Stimulated activated CD8-positive, alpha-beta memory T cell treated with anti-CD3 and anti-CD28 coated beads, Interleukin-12 subunit alpha, Interleukin-12 subunit beta, amount 100 ng/mL, for 24 hours (primary cell): ENCODE measurements around the gene ZNF10.

Experiments
- DNase-seq: peaks from one replicate; pipeline ENCODE4 v3.0.0-alpha.2; 2020; ENCODE audit errors: extremely low read depth

The ZNF10 gene

GRCh38 chr12:133130038-133130807, at the start of gene ZNF10, which contains the start of gene ZNF891:
ZNF10 (plus strand) TSS chr12:133130627; CDS start chr12:133144493, 13,866 bp downstream.
ZNF891 (minus strand) TSS chr12:133130274; CDS start chr12:133121918, 8,356 bp downstream.
- peak; percentile 95 for DNase-seq

GRCh38 chr12:133081159-133081780, 49.2 kb upstream of the ZNF10 start:
- no peak for DNase-seq

GRCh38 chr12:133083345-133083744, 47.1 kb upstream of the ZNF10 start:
- DNase-seq = no peak

- DNase-seq = no peak
These were observed 24.8 kb upstream of the ZNF10 start for GRCh38 chr12:133105620-133106019.

- DNase-seq = no peak
These were observed 24.2 kb upstream of the ZNF10 start for GRCh38 chr12:133106253-133106652.

GRCh38 chr12:133107121-133107520, 23.3 kb upstream of the ZNF10 start:
- DNase-seq = no peak

- DNase-seq = no peak
These were observed 22.3 kb upstream of the ZNF10 start for GRCh38 chr12:133108150-133108549.

GRCh38 chr12:133120385-133121191, 9.8 kb upstream of the ZNF10 start:
- DNase-seq = no peak

GRCh38 chr12:133124674-133125073, 5.8 kb upstream of the ZNF10 start:
- DNase-seq = no peak

- no peak for DNase-seq
These were observed 924 bp upstream of the ZNF10 start for GRCh38 chr12:133129368-133130037.

- no peak for DNase-seq
These were observed 341 bp downstream of the ZNF10 start for GRCh38 chr12:133130808-133131128.

GRCh38 chr12:133135747-133136146, 5.3 kb downstream of the ZNF10 start:
- DNase-seq = no peak

GRCh38 chr12:133145981-133146380, 15.6 kb downstream of the ZNF10 start:
- DNase-seq = no peak

- DNase-seq = no peak
These were observed 25.8 kb downstream of the ZNF10 start for GRCh38 chr12:133156125-133156690.

- DNase-seq = no peak
These were observed 35.3 kb downstream of the ZNF10 start for GRCh38 chr12:133165776-133166175.

GRCh38 chr12:133172491-133172890, 42.1 kb downstream of the ZNF10 start:
- no peak for DNase-seq

GRCh38 chr12:133174901-133175300, 44.5 kb downstream of the ZNF10 start:
- no peak for DNase-seq

GRCh38 chr12:133180669-133181068, 50.2 kb downstream of the ZNF10 start:
- DNase-seq = no peak

GRCh38 chr12:133181238-133181959, 51.0 kb downstream of the ZNF10 start, which contains the start of gene ZNF268:
ZNF268 (plus strand) TSS chr12:133181495; CDS start chr12:133181998, 503 bp downstream.
- DNase-seq = peak; percentile 80

GRCh38 chr12:133190176-133190575, 59.7 kb downstream of the ZNF10 start:
- no peak for DNase-seq

GRCh38 chr12:133192847-133193246, 62.4 kb downstream of the ZNF10 start:
- DNase-seq = no peak
